ENCODE data around the gene FETUB. TPM values are rescaled to one million over a fixed set of nuclear protein-coding genes. Genes with fewer than 3 reads are reported as not detected.
"Not testable (repeated sequence)": the region's sequence is repeated elsewhere in the genome, so short reads cannot be mapped to it uniquely, and the experiment has no call there.

Gene FETUB
- total RNA-seq, 2 experiments from 2014 or later, result not detected

DNA sequence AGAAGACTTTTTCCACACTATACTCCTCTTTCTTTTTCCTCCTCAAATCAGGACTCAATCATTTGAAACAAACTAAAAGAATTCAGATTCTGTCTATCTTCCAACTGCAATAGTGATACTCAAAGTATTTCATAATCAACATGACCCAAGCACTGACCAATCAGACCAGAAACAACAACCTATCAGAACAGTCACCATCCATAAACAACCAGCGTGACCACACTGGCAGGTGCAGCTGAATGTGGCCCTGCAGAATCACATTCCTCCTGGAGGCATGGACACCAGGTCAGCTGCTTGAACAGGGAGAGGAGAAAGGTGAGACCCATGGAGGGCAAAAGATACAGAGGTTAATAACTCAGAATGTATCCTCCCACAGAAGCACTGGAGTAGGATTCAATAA is 39.0 kb downstream of the FETUB start:
- Mint-ChIP-seq H3K9me3 (ENCODE audit: low read depth) (peaks cover 2% of the 10 kb centered on the region), H3K27me3 (peaks cover 43% of the 10 kb centered on the region), H3K4me1 (no peaks in the 10 kb centered on the region), H3K4me3 (no peak overlapping the region), H3K36me3 (no peaks in the 10 kb centered on the region), H3K27ac (no peak overlapping the region)
- CTCF ChIA-PET, result no interaction called here
- no peak for DNase-seq
- no peak for ATAC-seq

DNA sequence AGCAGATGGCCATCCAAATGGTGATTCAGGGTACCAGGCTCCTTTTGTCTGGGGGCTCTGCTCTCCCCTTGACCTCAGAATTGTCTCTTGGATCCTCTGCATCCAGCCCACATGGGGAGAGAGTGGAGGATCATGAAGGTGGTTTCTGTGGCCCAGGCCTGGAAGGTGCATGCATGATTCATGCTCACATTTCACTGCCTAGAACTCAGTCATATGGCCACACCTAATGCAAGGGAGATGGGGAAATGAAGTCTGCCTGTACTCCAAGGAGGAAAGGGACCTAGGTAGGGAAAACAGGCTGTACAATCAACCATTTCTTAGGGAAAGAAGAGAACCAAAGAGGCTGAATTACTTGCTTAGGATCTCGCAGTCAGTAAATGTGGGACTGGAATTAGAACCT is 40.7 kb downstream of the FETUB start:
- CTCF ChIA-PET, result no interaction called here
- DNase-seq (no peak), ATAC-seq (no peak)
- no peak overlapping the region for H3K27ac Mint-ChIP-seq
- no peaks in the 10 kb centered on the region for H3K4me1 Mint-ChIP-seq
- H3K9me3 Mint-ChIP-seq (ENCODE audit: low read depth), result peaks cover 9% of the 10 kb centered on the region
- H3K36me3 Mint-ChIP-seq, result peaks cover 5% of the 10 kb centered on the region
- peaks cover 40% of the 10 kb centered on the region for H3K27me3 Mint-ChIP-seq
- no peak overlapping the region for H3K4me3 Mint-ChIP-seq

DNA sequence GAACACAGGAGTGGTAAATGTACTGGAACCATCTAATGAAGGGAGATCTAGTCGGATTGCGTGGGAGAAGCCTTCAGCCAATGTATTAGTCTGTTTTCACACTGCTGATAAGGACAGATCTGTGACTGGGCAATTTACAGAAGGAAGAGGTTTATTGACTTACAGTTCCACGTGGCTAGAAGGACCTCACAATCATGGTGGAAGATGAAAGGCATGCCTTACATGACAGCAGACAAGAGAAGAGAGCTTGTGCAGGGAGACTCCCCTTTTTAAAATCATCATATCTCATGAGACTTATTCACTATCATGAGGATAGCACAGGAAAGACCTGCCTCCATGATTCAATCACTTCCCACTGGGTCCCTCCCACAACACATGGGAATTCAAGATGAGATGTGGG is 42.6 kb downstream of the FETUB start:
- peaks cover 8% of the 10 kb centered on the region for H3K36me3 Mint-ChIP-seq
- H3K27me3 Mint-ChIP-seq, result peaks cover 39% of the 10 kb centered on the region
- H3K4me1 Mint-ChIP-seq, result peaks cover 5% of the 10 kb centered on the region
- H3K27ac Mint-ChIP-seq, result no peak overlapping the region
- peaks cover 15% of the 10 kb centered on the region for H3K9me3 Mint-ChIP-seq (ENCODE audit: low read depth)
- no peak for ATAC-seq
- DNase-seq, result no peak
- CTCF ChIA-PET, result interaction anchor here (1.8 kb wide), 1 partner anchor 66 kb away, joined by 3 read pairs; no protein-coding TSS in a partner anchor
- H3K4me3 Mint-ChIP-seq, result no peak overlapping the region

DNA sequence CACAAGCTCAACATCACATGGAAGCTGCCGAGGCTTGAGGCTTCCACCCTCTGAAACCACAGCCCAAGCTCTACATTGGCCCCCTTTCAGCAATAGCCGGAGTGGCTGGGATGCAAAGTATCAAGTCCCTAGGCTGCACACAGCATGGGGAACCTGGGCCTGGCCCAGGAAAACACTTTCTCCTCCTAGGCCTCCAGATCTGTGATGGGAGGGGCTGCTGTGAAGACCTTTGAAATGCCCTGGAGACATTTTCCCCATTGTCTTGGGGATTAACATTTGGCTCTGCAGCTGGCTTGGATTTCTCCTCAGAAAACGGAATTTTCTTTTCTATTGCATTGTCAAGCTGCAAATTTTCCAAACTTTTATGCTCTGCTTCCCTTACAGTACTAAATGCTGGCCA is 43.8 kb downstream of the FETUB start:
- no peak overlapping the region for H3K4me3 Mint-ChIP-seq
- peaks cover 35% of the 10 kb centered on the region for H3K27me3 Mint-ChIP-seq
- no peak for DNase-seq
- CTCF ChIA-PET, result no interaction called here
- peaks cover 8% of the 10 kb centered on the region for H3K4me1 Mint-ChIP-seq
- no peak for ATAC-seq
- H3K9me3 Mint-ChIP-seq (ENCODE audit: low read depth), result peaks cover 15% of the 10 kb centered on the region
- H3K27ac Mint-ChIP-seq, result no peak overlapping the region
- H3K36me3 Mint-ChIP-seq, result peaks cover 8% of the 10 kb centered on the region

DNA sequence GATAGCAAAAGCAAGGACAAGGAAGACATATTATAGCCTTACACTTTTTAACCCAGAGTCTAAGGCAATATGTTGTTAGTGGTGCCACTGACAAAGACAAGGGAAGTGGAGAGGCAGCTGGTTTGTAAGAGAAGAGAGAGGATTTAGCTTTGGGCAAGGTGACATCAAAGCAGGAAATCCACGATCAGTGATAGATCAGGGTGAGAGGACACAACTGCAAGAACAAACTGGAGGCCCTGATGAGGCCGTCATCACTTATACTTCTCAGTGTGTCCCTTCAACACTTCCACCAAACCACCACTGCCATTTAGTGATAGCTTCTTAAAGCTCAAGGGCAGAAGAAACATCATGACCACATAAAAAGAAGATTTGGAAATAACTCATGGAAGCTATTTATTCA is 46.3 kb downstream of the FETUB start:
- CTCF ChIA-PET, result not testable (repeated sequence)

DNA sequence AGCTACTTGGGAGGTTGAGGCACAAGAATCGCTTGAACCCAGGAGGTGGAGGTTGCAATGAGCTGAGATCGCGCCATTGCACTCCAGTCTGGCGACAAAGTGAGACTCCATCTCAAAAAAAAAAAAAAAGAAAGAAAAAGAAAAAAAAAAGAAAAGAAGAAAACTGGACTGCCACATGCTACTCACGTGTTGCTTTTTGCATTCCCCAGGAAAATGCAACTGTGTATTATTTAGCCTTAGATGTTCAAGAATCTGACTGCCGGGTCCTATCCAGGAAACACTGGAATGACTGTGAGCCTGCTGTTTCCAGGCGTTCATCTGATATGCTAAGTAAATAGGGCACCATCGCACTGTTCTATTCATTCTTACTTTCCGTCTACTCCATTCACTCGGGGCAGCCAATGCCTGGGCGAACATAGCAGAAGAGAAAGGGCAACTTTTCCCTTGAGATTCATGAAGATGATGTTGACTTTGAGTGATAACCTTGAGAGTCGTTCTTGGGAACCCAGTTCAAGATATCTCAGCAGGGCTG is 47.0 kb downstream of the FETUB start:
- H3K27ac Mint-ChIP-seq, result no peak overlapping the region
- H3K36me3 Mint-ChIP-seq, result peaks cover 8% of the 10 kb centered on the region
- DNase-seq (no peak), ATAC-seq (no peak)
- peaks cover 38% of the 10 kb centered on the region for H3K27me3 Mint-ChIP-seq
- CTCF ChIA-PET, result interaction anchor here (1.3 kb wide), 1 partner anchor 10 kb away, joined by 3 read pairs; no protein-coding TSS in a partner anchor
- peaks cover 15% of the 10 kb centered on the region for H3K9me3 Mint-ChIP-seq (ENCODE audit: low read depth)
- no peak overlapping the region for H3K4me3 Mint-ChIP-seq
- peaks cover 10% of the 10 kb centered on the region for H3K4me1 Mint-ChIP-seq

More for the DNA sequence above, 46.3 kb downstream of the FETUB start:
- H3K27ac Mint-ChIP-seq, DNase-seq, H3K36me3 Mint-ChIP-seq, H3K4me1 Mint-ChIP-seq, ATAC-seq, H3K4me3 Mint-ChIP-seq: not testable (repeated sequence)
- Mint-ChIP-seq H3K9me3 (ENCODE audit: low read depth) (peaks cover 15% of the 10 kb centered on the region), H3K27me3 (peaks cover 36% of the 10 kb centered on the region)

DNA sequence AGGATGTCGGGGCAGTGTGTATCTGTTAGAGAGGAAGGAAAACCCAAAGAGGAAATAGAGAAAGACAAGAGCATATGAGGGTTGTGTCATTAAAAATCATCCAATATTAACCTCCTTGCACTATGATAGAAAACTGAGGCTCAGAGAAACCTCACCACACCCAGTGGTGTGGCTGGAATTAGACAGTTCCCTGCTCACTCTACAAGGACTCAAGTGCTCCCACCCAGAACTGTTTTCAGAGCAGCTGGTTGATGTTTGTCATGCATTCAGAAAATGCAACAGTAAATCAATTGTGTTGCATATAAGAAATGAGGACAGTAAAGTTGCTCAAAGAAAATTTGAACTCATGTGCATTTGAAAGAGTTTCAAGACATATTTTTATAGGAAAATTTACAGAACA is 50.1 kb downstream of the FETUB start:
- H3K4me3 Mint-ChIP-seq; CTCF ChIA-PET; DNase-seq; H3K4me1 Mint-ChIP-seq; H3K27ac Mint-ChIP-seq; H3K36me3 Mint-ChIP-seq; ATAC-seq; H3K9me3 Mint-ChIP-seq (ENCODE audit: low read depth): not testable (repeated sequence)
- H3K27me3 Mint-ChIP-seq, result peaks cover 48% of the 10 kb centered on the region

DNA sequence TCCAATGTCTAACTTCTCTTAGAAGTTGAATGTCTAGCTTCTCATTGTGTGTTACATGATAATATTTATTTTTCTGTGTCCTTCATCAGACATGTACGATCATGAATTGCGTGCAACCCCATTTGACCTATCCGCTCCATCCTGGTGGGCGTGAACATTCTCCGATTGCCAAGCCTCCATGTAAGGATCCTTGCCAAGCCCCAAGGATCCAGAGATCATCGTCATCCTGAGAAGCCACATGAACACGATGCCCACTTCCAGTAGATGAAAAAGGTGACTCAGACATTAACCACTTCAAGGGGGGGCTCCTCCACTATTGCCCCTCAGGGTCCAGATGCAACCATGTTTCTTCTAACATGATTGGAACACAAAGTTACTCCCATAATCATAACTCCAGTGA is 51.5 kb downstream of the FETUB start:
- Mint-ChIP-seq H3K27ac (no peak overlapping the region), H3K36me3 (no peaks in the 10 kb centered on the region), H3K27me3 (peaks cover 39% of the 10 kb centered on the region), H3K4me3 (no peak overlapping the region), H3K9me3 (ENCODE audit: low read depth) (peaks cover 3% of the 10 kb centered on the region), H3K4me1 (peaks cover 5% of the 10 kb centered on the region)
- CTCF ChIA-PET, result no interaction called here
- DNase-seq, result no peak
- ATAC-seq, result no peak

DNA sequence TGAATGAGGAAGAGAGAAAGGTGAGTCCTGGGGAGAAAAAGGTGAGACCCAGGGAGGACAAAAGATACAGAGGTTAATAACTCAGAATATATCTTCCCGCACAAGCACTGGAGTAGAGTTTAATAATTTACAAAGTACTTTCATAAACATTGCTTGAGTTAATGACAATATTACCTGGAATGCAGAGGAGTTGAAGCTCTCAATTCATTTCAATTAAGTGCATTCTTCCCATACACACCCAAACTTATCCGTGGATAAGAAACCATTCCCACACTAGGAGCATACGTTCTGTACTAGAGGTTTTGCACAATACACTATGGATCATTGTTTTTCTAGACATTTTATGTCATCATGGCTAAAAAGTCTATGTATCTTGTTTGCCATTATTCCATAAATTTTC is 53.6 kb downstream of the FETUB start:
- H3K27me3 Mint-ChIP-seq, result peaks cover 36% of the 10 kb centered on the region
- CTCF ChIA-PET, result no interaction called here
- ATAC-seq (no peak), DNase-seq (no peak)
- H3K9me3 Mint-ChIP-seq (ENCODE audit: low read depth), result no peaks in the 10 kb centered on the region
- no peaks in the 10 kb centered on the region for H3K36me3 Mint-ChIP-seq
- H3K27ac Mint-ChIP-seq, result no peak overlapping the region
- H3K4me1 Mint-ChIP-seq, result peaks cover 2% of the 10 kb centered on the region
- no peak overlapping the region for H3K4me3 Mint-ChIP-seq

DNA sequence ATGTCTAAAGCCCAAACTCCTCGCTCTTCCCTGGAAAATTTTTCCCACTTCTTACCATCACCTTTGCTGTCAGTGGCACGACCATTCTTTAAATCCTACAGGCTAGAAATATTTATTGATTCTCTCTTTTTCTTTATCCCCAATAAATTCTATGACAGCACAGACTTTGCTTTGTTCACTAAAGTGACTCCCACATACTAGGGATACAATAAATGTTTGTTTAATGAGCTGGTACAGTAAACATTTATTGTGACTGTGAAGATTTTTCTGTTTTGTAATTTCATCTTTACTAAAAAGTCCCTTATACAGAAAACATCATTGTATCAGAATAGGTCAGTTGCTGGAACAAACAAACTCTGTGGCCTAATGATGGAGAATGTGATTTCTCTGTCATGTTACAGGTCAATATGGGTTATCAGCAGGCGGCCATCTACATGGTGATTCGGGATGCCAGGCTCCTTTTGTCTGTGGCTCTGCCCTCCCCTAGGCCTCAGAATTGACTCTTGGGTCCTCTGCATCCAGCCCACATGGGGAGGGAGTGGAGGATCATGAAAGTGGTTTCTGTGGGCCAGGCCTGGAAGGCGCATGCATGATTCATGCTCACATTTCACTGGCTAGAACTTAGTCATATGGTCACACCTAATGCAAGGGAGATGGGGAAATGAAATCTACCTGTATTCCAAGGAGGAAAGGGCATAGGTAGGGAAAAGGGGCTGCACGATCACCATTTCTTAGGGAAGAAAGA is 54.3 kb downstream of the FETUB start:
- ATAC-seq, result no peak
- Mint-ChIP-seq H3K9me3 (ENCODE audit: low read depth) (no peaks in the 10 kb centered on the region), H3K4me1 (peaks cover 2% of the 10 kb centered on the region), H3K4me3 (no peak overlapping the region), H3K27ac (no peak overlapping the region), H3K36me3 (no peaks in the 10 kb centered on the region), H3K27me3 (peaks cover 36% of the 10 kb centered on the region)
- no peak for DNase-seq
- CTCF ChIA-PET, result no interaction called here

DNA sequence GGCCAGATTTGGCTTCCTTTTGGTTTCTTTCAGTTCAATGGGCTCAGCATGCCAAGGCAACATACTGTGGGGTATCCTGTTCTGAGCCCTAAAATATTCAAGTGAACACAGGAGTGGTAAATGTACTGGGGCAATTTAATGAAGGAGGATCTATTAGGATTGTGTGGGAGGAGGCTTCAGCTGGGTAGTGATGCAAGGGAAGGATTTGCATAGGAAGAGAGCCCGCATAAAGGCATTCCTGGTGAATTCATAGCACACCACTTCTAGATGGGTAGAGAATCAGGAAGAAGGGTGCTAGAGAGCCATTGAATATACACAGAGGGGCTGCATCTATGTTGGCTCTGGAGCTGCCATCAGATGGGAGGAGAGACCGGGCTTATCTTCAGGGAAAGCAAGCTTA is 56.3 kb downstream of the FETUB start:
- CTCF ChIA-PET, result no interaction called here
- H3K4me1 Mint-ChIP-seq, result peaks cover 9% of the 10 kb centered on the region

DNA sequence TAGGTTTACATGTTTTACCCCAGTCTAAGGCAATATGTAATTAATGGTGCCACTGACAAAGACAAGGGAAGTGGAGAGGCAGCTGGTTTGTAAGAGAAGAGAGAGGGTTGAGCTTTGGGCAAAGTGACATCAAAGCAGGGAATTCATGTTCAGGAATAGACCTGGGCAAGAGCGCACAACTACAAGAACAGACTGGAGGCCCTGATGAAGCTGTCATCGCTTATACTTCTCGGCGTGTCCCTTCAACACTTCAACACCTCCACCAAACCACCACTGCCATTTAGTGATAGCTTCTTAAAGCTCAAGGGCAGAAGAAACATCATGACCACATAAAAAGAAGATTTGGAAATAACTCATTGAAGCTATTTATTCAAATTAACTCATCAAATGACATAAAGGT is 57.3 kb downstream of the FETUB start:
- CTCF ChIA-PET, result interaction anchor here (0.7 to 1.2 kb wide), 2 partner anchors 10 kb away, joined by 3 read pairs; no protein-coding TSS in a partner anchor
- Mint-ChIP-seq H3K4me1 (peaks cover 7% of the 10 kb centered on the region), H3K27ac (no peak overlapping the region), H3K27me3 (peaks cover 32% of the 10 kb centered on the region), H3K4me3 (no peak overlapping the region), H3K36me3 (no peaks in the 10 kb centered on the region), H3K9me3 (ENCODE audit: low read depth) (no peaks in the 10 kb centered on the region)
- no peak for DNase-seq
- ATAC-seq, result no peak

More for the DNA sequence above, 56.3 kb downstream of the FETUB start:
- Mint-ChIP-seq H3K36me3 (no peaks in the 10 kb centered on the region), H3K27ac (no peak overlapping the region), H3K9me3 (ENCODE audit: low read depth) (no peaks in the 10 kb centered on the region), H3K27me3 (peaks cover 31% of the 10 kb centered on the region), H3K4me3 (no peak overlapping the region)
- DNase-seq (no peak), ATAC-seq (no peak)

DNA sequence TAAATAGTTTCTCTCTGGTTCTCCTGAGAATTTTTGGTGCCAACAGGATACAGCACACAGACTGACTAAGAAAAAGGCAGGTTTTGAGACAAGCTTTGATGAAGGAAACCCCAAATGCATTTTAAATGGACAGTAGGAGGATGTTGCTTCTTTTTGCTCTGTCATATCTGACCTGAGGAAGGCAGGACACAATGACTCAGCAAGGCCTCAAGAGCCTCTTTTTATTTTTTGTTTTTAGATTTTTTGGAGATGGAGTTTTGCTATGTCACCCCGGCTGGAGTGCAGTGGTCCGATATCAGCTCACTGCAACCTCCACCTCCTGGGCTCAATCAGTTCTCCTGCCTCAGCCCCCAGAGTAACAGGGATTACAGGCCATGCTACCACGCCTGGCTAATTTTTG is 60.1 kb downstream of the FETUB start:
- DNase-seq (no peak), ATAC-seq (peak; percentile 65)
- Mint-ChIP-seq H3K4me3 (no peak overlapping the region), H3K36me3 (no peaks in the 10 kb centered on the region), H3K9me3 (ENCODE audit: low read depth) (no peaks in the 10 kb centered on the region), H3K27me3 (peaks cover 36% of the 10 kb centered on the region), H3K4me1 (peaks cover 7% of the 10 kb centered on the region), H3K27ac (no peak overlapping the region)
- CTCF ChIA-PET, result no interaction called here

DNA sequence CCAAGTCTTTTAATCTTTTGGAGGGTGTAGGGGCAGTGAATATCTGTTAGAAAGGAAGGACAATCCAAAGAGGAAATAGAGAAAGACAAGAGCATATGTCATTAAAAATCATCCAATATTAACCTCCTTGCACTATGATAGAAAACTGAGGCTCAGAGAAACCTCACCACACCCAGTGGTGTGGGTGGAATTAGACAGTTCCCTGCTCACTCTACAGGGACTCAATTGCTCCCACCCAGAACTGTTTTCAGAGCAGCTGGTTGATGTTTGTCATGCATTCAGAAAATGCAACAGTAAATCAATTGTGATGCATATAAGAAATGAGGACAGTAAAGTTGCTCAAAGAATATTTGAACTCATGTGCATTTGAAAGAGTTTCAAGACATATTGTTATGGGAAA is 62.3 kb downstream of the FETUB start:
- H3K27ac Mint-ChIP-seq; ATAC-seq; H3K4me3 Mint-ChIP-seq; H3K9me3 Mint-ChIP-seq (ENCODE audit: low read depth); CTCF ChIA-PET; DNase-seq; H3K36me3 Mint-ChIP-seq: not testable (repeated sequence)
- H3K4me1 Mint-ChIP-seq, result peaks cover 17% of the 10 kb centered on the region
- H3K27me3 Mint-ChIP-seq, result peaks cover 49% of the 10 kb centered on the region
